GM21360 (cell line): ENCODE measurements around the gene CATSPERE.
A peak's percentile ranks its signal among the peaks of the same experiment; 100 is the strongest.
"Not testable (repeated sequence)": the region's sequence is repeated elsewhere in the genome, so short reads cannot be mapped to it uniquely, and the experiment has no call there.

ENCODE experiments used
- ATAC-seq: cut with Tn5 transposase; IDR thresholded peaks from one replicate; pipeline ENCODE4 v1.9.1; 2021; ENCODE audit warnings: mild to moderate bottlenecking, moderate library complexity; ENCODE audit not compliant: unreplicated experiment

CATSPERE gene

DNA sequence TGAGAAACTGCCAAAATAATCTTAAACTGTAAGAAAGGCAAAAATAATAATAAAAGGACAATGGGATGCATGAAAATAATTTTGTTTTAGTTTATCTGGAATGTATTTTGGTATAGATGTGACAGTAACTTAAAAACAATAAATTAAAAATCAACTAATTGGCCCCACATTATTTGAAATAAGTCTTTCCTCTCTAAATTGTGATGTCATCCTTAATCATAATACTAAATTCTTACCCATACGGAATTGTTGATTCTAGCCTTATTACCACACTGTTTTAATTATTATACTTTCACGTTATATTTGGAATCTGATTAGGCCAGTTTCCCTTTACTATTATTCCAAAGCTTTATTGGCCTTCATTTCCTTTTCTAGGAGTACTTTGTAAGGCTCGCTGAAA lies 199.5 kb downstream of the CATSPERE start:
- no peak for ATAC-seq

DNA sequence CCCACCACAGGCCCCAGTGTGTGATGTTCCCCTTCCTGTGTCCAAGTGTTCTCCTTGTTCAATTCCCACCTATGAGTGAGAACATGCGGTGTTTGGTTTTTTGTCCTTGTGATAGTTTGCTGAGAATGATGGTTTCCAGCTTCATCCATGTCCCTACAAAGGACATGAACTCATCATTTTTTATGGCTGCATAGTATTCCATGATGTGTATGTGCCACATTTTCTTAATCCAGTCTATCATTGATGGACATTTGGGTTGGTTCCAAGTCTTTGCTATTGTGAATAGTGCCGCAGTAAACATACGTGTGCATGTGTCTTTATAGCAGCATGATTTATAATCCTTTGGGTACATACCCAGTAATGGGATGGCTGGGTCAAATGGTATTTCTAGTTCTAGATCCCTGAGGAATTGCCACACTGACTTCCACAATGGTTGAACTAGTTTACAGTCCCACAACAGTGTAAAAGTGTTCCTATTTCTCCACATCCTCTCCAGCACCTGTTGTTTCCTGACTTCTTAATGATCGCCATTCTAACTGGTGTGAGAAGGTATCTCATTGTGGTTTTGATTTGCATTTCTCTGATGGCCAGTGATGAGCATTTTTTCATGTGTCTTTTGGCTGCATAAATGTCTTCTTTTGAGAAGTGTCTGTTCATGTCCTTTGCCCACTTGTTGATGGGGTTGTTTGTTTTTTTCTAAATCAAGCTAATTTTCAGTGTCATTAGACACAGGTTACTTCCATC lies 200.7 kb downstream of the CATSPERE start:
- ATAC-seq: not testable (repeated sequence)

DNA sequence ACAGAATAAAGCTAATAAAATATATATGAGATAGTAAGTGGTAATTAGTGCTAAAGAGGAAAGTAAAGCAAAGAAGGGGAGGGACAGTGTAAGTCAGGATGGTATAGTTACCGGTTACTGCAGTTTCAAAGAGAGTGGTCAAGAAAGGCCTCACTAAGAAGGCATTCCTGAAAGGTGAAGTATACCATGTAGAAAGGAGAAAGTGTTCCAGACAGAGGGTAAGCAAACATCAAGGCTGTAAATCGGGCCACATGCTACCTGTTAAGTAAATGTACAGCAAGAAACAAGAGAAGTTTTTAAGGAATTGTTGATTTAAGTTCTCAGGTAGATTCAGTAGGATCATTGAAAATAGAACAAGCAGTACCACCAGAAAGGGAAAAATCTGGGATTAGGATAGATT lies 201.5 kb downstream of the CATSPERE start:
- ATAC-seq: no peak

DNA sequence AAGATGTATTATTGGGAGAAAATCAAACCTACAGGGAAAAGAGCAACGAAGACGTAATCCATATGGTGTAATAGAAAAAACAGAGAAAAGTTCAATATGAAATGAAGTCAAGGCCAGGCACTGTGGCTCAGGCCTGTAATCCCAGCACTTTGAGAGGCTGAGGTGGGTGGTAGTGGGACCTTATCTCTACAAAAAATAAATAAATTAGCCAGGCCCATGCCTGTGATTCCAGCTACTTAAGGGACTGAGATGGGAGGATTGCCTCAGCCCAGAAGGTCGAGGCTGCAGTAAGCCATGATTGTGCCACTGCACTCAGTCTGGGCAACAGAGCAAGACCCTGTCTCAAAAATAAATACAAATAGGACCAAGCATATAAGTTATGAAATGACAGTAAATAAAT lies 203.3 kb downstream of the CATSPERE start:
- no peak for ATAC-seq

DNA sequence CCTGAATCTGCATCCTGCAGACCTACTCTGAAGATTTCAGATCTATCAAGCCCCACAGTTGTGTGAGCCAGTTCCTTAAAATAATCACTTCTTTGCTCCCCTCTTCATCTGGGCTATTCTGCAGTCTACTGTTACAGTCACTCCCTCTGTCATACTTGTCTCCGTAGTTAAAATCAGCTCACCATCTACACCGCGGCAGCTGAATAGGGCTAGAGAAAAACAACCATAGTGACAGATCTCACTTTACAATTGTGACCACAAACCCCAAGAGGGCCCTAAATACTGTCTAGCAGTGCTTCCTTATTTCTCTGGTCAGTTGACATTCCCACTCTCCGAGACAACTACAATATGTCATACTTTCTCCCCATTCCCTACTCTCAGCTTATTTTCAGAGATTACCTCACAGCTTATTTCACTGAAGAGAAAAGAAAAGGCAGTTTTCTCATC lies 204.7 kb downstream of the CATSPERE start:
- ATAC-seq: peak; percentile 60

DNA sequence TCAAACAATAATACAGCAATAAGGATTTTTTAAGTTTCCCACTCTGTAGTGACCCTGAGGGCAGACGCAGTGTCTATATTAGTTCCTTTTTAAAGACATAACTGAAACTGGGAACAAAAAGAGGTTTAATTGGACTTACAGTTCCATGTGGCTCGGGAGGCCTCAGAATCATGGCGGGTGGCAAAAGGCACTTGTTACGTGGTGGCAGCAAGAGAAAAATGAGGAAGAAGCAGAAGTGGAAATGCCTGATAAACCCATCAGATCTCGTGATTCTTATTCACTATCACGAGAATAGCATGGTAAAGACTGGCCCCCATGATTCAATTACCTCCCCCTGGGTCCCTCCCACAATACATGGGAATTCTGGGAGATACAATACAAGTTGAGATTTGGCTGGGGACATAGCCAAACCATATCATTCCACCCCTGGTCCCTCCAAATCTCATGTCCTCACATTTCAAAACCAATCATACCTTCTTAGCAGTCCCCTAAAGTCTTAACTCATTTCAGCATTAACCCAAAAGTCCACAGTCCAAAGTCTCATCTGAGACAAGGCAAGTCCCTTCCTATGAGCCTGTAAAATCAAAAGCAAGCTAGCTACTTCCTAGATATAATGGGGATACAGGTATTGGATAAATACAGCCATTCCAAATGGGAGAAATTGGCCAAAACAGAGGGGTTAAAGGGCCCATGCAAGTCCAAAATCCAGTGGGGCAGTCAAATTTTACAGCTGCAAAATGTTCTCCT lies 205.8 kb downstream of the CATSPERE start:
- ATAC-seq: not testable (repeated sequence)

DNA sequence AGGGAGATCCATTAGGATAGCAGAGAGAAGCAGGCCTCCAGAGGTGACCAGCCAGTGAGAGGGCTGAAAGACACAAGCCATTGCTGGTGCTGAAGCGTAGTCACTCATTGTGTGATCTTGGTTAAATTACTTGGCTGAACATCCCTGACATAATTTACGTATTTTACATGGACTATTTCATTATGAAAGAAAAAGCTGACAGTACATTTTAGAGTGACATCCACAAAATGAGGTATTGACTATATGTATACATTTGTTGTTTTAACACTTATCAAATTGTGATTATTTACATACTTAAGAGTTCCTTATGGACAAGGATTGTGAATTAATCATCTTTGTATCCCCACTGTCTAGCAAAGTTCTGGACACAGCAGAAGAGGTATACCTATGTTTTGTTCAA lies 206.7 kb downstream of the CATSPERE start:
- no peak for ATAC-seq

DNA sequence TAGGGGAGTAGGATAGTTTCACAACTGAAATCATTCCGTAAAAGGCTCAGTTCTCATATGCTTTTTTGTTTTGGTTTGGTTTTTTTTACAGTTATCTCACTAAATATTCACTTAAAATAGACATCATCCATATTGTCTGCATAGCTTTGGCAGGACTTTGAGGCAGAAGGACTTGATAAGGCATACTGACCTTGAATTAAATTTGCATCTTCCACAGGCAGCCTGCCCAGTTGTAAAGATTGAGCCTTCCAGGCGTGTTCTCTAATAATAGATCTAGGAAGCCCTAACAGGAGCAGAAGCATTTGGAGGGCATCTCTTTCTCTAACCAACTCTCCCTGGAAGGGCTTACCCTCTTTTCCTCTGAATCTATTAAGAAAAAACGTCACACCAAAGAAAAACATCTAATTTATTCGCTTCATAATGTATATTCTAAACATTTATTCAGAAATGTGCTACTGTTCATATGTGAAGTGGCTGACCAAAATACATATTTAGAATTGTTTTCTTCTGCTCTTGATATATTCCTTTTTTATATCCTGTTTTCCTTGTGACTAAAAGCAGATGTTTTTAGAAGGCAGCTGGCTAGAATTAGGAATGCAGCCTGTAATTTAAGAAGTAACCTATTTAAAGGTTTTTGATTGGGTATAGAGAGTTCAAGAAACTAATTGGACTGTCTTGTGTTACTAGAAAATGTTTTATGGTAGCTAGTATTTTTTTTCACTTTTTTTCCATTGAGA lies 212.0 kb downstream of the CATSPERE start:
- no peak for ATAC-seq

DNA sequence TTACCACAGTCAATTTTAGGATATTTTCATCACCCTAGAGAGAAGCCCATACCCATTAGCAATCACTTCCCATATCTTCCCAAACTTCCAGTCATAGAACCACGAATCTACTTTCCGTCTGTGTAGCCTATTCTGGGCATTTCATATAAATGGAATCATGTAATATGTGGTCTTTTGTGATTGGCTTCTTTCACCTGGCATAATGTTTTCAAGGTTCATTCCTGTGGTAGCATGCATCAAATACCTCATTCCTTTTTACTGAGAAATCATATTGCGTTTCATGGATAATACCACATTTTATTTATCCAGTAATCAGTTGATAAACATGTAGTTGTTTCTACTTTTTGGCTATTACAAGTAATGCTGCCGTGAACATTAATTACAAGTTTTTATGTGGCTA lies 213.4 kb downstream of the CATSPERE start:
- ATAC-seq: no peak

DNA sequence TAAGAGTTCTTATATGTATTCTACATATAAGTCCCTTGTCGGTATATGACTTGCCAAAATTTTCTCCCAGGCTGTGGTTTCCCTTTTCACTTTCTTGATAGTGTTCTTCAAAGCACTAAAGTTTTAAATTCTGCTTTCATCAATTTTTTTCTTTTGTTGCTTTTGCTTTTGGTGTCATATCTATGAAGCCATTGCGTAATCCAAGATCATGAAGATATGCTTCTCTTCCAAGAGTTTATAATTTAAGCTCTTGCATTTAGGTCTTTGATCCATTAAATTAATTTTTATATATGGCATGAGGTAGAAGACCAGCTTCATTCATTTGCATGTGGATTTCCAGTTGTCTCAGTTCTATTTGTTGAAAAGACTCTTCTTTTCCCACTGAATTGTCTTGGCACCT lies 214.1 kb downstream of the CATSPERE start:
- ATAC-seq: no peak

DNA sequence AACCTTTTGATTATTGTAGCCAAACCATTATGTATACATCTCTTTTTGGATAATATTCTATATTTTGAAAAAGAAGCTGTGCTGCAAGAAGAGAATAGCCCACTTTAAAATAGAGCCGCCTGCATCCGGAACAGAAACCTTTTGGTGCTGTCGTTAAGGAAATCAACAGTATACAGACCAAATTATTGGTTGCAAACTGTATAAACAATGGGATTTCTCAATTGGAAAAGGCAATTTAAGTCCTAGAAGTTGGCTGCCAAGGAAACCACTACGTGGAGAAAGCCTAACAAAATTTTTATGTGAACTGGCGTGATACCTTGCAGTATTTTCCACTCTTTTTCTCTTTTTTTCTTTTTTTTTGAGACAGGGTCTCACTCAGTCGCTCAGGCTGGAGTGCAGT lies 217.6 kb downstream of the CATSPERE start:
- no peak for ATAC-seq

DNA sequence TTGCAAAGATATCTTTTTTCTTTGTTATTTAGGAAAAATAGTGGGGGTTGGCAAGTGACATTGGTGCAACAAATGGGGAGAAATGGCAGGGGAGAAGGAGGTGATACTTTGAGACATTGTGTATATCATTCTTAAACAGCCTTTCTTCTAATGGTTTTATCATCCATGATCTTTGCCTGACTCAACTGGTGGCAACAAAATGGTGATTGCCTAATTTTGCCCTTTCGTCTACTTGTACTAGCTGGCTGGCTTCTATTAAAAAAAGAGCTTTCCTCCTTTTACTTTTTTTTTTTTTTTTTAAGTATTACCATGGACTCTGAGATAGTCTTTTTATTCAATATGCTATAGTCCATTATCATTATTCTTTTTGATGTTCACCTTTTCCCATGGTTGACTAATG lies 219.6 kb downstream of the CATSPERE start:
- ATAC-seq: no peak

DNA sequence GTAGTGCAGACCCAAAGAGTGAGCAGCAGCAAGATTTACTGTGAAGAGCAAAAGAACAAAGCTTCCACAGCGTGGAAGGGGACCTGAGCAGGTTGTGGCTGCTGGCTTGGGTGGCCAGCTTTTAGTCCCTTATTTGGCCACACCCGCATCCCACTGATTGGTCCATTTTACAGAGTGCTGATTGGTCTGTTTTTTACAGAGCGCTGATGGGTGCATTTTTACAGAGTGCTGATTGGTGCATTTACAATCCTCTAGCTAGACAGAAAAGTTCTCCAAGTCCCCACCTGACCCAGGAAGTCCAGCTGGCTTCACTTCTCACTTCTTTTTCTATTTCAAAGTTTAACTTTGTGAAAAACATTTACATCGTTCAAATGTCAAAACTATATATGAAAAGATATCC lies 221.0 kb downstream of the CATSPERE start:
- ATAC-seq: not testable (repeated sequence)
